A549 (cell line): ENCODE measurements around the gene CNIH1. TPM values are rescaled to one million over a fixed set of nuclear protein-coding genes. Genes with fewer than 3 reads are reported as not detected.
"Not testable (repeated sequence)": the region's sequence is repeated elsewhere in the genome, so short reads cannot be mapped to it uniquely, and the experiment has no call there.

ENCODE experiments used
- ATAC-seq, 2 experiments: fragments of 200-7000 bp in 1 of 2; fragments of >200 bp in 1 of 2; cut with Nextera tagmentation in 1 of 2; cut with Tn5 transposase in 1 of 2; 3 replicates each; pipeline versions ENCODE4 v1.8.0 to v1.9.1; 2018 to 2020; ENCODE audit warnings: mild to moderate bottlenecking in 1 of 2, moderate library complexity in 1 of 2
- CTCF ChIA-PET: fragments of 300-600 bp; sonication (Branson Sonifier 250); formaldehyde crosslinking; extraction: SDS; loops from one replicate; lab custom pipeline; 2021; ENCODE audit warnings: antibody characterized with exemption, inconsistent platforms; lab: Yijun Ruan, JAX
- POLR2A ChIA-PET: fragments of 350-600 bp; formaldehyde crosslinking; extraction: SDS; loops from one replicate; lab custom pipeline; 2021; ENCODE audit warnings: antibody characterized with exemption, inconsistent platforms; lab: Yijun Ruan, JAX
- DNase-seq, 2 experiments: peaks; one replicate each; pipeline versions ENCODE4 v3.0.0 to v3.0.0-alpha.2; 2011 to 2016; ENCODE audit warnings: low read depth in 1 of 2, low spot score in 1 of 2
- FAIRE-seq: peaks from 2 replicates; lab custom pipeline; 2011; peaks lifted over from hg19 to GRCh38; lab: Jason Lieb, UNC
- H3K27ac ChIP-seq, 2 experiments: fragments of >200 bp; sonication (Bioruptor Twin); formaldehyde crosslinking; 3 replicates each; pipeline ENCODE4 v1.5.1; 2016 to 2017
- H3K4me1 ChIP-seq: fragments of >200 bp; sonication (Bioruptor Twin); formaldehyde crosslinking; 3 replicates; pipeline ENCODE4 v1.6.1; 2016
- H3K4me2 ChIP-seq: fragments of >200 bp; sonication (Bioruptor Twin); formaldehyde crosslinking; 3 replicates; pipeline ENCODE4 v1.6.1; 2016
- H3K4me3 ChIP-seq: fragments of >200 bp; sonication (Bioruptor Twin); formaldehyde crosslinking; 3 replicates; pipeline ENCODE4 v1.5.1; 2016
- H3K9me3 ChIP-seq: fragments of >200 bp; sonication (Bioruptor Twin); formaldehyde crosslinking; 3 replicates; pipeline ENCODE4 v1.6.1; 2016
- ATOH8 ChIP-seq: fragments of 250-450 bp; sonication (Bioruptor Pico); IDR thresholded peaks from 2 replicates; pipeline ENCODE4 v1.5.0; 2020; ENCODE audit warnings: low read depth, mild to moderate bottlenecking, moderate library complexity
- BHLHE40 ChIP-seq: IDR thresholded peaks from 2 replicates; pipeline ENCODE4 v1.6.1; 2012; ENCODE audit warnings: low read depth, low read length, inconsistent platforms
- EHF ChIP-seq: fragments of 250-450 bp; sonication (Bioruptor Pico); IDR thresholded peaks from 2 replicates; pipeline ENCODE4 v1.5.0; 2020; ENCODE audit warnings: mild to moderate bottlenecking
- EP300 ChIP-seq, 2 experiments: fragments of >200 bp; sonication (Bioruptor Twin); formaldehyde crosslinking; IDR thresholded peaks; 2 replicates in 1 of 2; 3 replicates in 1 of 2; pipeline ENCODE4 v1.6.1; 2016 to 2017
- ESRRA ChIP-seq: fragments of 150-350 bp; IDR thresholded peaks from 2 replicates; pipeline ENCODE4 v1.6.1; 2014; ENCODE audit warnings: mild to moderate bottlenecking, low read length, borderline replicate concordance
- FOSB ChIP-seq: fragments of 250-450 bp; sonication (Bioruptor Pico); IDR thresholded peaks from 2 replicates; pipeline ENCODE4 v1.5.0; 2020; ENCODE audit warnings: mild to moderate bottlenecking, moderate library complexity
- FOXS1 ChIP-seq: fragments of 250-450 bp; sonication (Bioruptor Pico); IDR thresholded peaks from 2 replicates; pipeline ENCODE4 v1.5.0; 2020; ENCODE audit warnings: mild to moderate bottlenecking, moderate library complexity
- HEYL ChIP-seq: fragments of 250-450 bp; sonication (Bioruptor Pico); IDR thresholded peaks from 2 replicates; pipeline ENCODE4 v1.8.0; 2021; ENCODE audit warnings: mild to moderate bottlenecking, moderate library complexity
- HMGXB4 ChIP-seq: fragments of 250-450 bp; sonication (Bioruptor Pico); IDR thresholded peaks from 2 replicates; pipeline ENCODE4 v1.5.0; 2021; ENCODE audit warnings: mild to moderate bottlenecking, moderate library complexity, borderline replicate concordance
- HOXA7 ChIP-seq: fragments of 250-450 bp; sonication (Bioruptor Pico); IDR thresholded peaks from 2 replicates; pipeline ENCODE4 v1.5.0; 2020; ENCODE audit warnings: mild to moderate bottlenecking, moderate library complexity
- HOXB13 ChIP-seq: fragments of 250-450 bp; sonication (Bioruptor Pico); IDR thresholded peaks from 2 replicates; pipeline ENCODE4 v1.5.0; 2020; ENCODE audit warnings: low read depth, mild to moderate bottlenecking, moderate library complexity
- JUNB ChIP-seq: fragments of >200 bp; sonication (Bioruptor Twin); formaldehyde crosslinking; IDR thresholded peaks from 2 replicates; pipeline ENCODE4 v1.6.1; 2016
- KDM1A ChIP-seq: fragments of 200-600 bp; sonication (generic); IDR thresholded peaks from 2 replicates; pipeline ENCODE4 v1.6.1; 2016; ENCODE audit warnings: low read depth, mild to moderate bottlenecking
- NFE2L2 ChIP-seq: fragments of 150-350 bp; conservative IDR thresholded peaks from 2 replicates; pipeline ENCODE4 v1.6.1; 2014; ENCODE audit warnings: low read length
- NPAS2 ChIP-seq: fragments of 250-450 bp; sonication (Bioruptor Pico); IDR thresholded peaks from 2 replicates; pipeline ENCODE4 v1.8.0; 2022; ENCODE audit warnings: mild to moderate bottlenecking, moderate library complexity, borderline replicate concordance
- NR3C1 ChIP-seq: fragments of >200 bp; sonication (Bioruptor Twin); formaldehyde crosslinking; IDR thresholded peaks from 3 replicates; pipeline ENCODE4 v1.6.1; 2017
- PBX3 ChIP-seq: IDR thresholded peaks from 2 replicates; pipeline ENCODE4 v1.6.1; 2012
- PHF8 ChIP-seq: fragments of 200-600 bp; sonication (generic); IDR thresholded peaks from 2 replicates; pipeline ENCODE4 v1.6.1; 2016; ENCODE audit warnings: low read depth, mild to moderate bottlenecking, antibody characterized with exemption, moderate library complexity, borderline replicate concordance
- RAD21 ChIP-seq, 2 experiments: fragments of >200 bp in 1 of 2; sonication (Bioruptor Twin) in 1 of 2; formaldehyde crosslinking in 1 of 2; IDR thresholded peaks in 1 of 2; conservative IDR thresholded peaks in 1 of 2; 2 replicates in 1 of 2; 3 replicates in 1 of 2; pipeline ENCODE4 v1.6.1; 2012 to 2018; ENCODE audit warnings: inconsistent platforms in 1 of 2
- RARB ChIP-seq: fragments of 250-450 bp; sonication (Bioruptor Pico); IDR thresholded peaks from 2 replicates; pipeline ENCODE4 v1.8.0; 2021; ENCODE audit warnings: mild to moderate bottlenecking, moderate library complexity
- RFX5 ChIP-seq: fragments of 450-650 bp; IDR thresholded peaks from 2 replicates; pipeline ENCODE4 v1.7.1; 2014; ENCODE audit warnings: antibody characterized with exemption, mild to moderate bottlenecking, moderate library complexity
- TFCP2L1 ChIP-seq: fragments of 250-450 bp; sonication (Bioruptor Pico); IDR thresholded peaks from 2 replicates; pipeline ENCODE4 v1.5.0; 2021; ENCODE audit warnings: mild to moderate bottlenecking
- USF2 ChIP-seq: fragments of 450-650 bp; IDR thresholded peaks from 2 replicates; pipeline ENCODE4 v1.6.1; 2014; ENCODE audit warnings: antibody characterized with exemption
- WGBS: methylation state at CpG from one replicate; pipeline ENCODE4 v1.1.6; 2017; ENCODE audit errors: missing lambda C conversion rate; 5-methylcytosine and 5-hydroxymethylcytosine counted together
- polyA plus RNA-seq, 4 experiments: library from polyadenylated mRNA; depleted of rRNA in 3 of 4; stranded (reverse); fragments of >200 nt; fragmentation: RNase III in 1 of 4; extraction: RNeasy Plus Mini Kit Qiagen cat#74134 plus additional on column Dnase treatment in 1 of 4; gene quantifications; 2 replicates in 3 of 4; 3 replicates in 1 of 4; pipeline ENCODE4 v1.2.3, GENCODE V29; 2011 to 2017

Gene CNIH1
- polyA plus RNA-seq, 2 of the 4 experiments (the other 2 are of a cell fraction), result 337 to 411 TPM

- POLR2A ChIA-PET, result no interaction called here
- Histone ChIP-seq H3K4me2 (peak overlapping the region; percentile 93), H3K9me3 (no peaks in the 10 kb centered on the region), H3K27ac (peak overlapping the region; percentile 94 to 98), H3K4me3 (peak overlapping the region; percentile 78), H3K4me1 (peaks cover 37% of the 10 kb centered on the region)
- CTCF ChIA-PET, result interaction anchor here (0.6 to 2.0 kb wide), 7 partner anchors 9 to 333 kb away, joined by 3 to 6 read pairs (median 5); partner anchors contain the start of gene GMFB
- no peak for FAIRE-seq
- no peak for ATAC-seq
- DNase-seq, result no peak
- TF ChIP-seq NR3C1 (no peak), FOSB (no peak), HOXB13 (CRISPR knock-in tag) (no peak), PHF8 (no peak), FOXS1 (no peak), KDM1A (no peak), PBX3 (no peak), JUNB (no peak), BHLHE40 (no peak), HMGXB4 (CRISPR knock-in tag) (no peak), EHF (CRISPR knock-in tag) (no peak)
- WGBS, result 1% methylated on average over 5 of the region's 5 CpGs
Observed at GRCh38 chr14:54440476-54440872, 700 bp downstream of the CNIH1 start.

DNA sequence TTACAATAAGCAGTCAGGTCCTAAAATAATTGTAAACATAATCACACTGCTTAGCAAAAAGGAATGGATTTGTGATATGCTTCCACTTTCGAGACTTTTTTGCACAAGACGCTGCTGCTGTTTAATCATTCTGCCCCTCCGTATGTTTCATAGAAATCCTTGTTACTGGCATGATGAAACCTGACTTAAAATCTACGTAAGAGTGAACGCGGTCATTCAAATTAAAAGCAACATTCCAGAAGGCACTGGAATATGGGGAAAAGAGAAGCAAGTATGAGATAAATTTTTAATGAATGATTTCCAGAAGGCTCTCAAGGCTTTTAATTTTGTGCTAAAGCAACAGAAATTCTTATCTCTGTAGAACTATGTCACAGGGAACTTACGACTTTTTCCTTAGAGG is 1.1 kb downstream of the CNIH1 start:
- no peak for FAIRE-seq
- no peak for ATAC-seq
- H3K9me3 ChIP-seq, result no peaks in the 10 kb centered on the region
- no peak for DNase-seq
- H3K4me3 ChIP-seq, result peak overlapping the region; percentile 78
- 54% methylated on average over 7 of the region's 7 CpGs for WGBS
- CTCF ChIA-PET, result interaction anchor here (0.6 to 1.4 kb wide), 4 partner anchors 17 to 79 kb away, joined by 3 to 6 read pairs (median 4); no protein-coding TSS in a partner anchor
- H3K27ac ChIP-seq, result peak overlapping the region; percentile 94 to 98
- POLR2A ChIA-PET, result no interaction called here
- H3K4me2 ChIP-seq, result peak overlapping the region; percentile 93
- TF ChIP-seq FOSB, result no peak
- TF ChIP-seq, all 56 proteins: peak for 0
- peaks cover 40% of the 10 kb centered on the region for H3K4me1 ChIP-seq

GRCh38 chr14:54438703-54439102 is 2.5 kb downstream of the CNIH1 start:
- H3K4me2 ChIP-seq, result peak overlapping the region; percentile 93; the same call in 2 of the 3 replicates
- H3K27ac ChIP-seq, result no peak overlapping the region
- H3K4me3 ChIP-seq, result no peak overlapping the region
- ATAC-seq (no peak), FAIRE-seq (no peak), DNase-seq (no peak)
- peaks cover 40% of the 10 kb centered on the region for H3K4me1 ChIP-seq
- 91% methylated on average over 4 of the region's 4 CpGs for WGBS
- TF ChIP-seq RFX5 (no peak), ESRRA (no peak), HEYL (no peak), TFCP2L1 (no peak), HOXA7 (CRISPR knock-in tag) (no peak), NFE2L2 (no peak), ATOH8 (CRISPR knock-in tag) (no peak), RARB (CRISPR knock-in tag) (no peak), USF2 (no peak), EP300 (IDR thresholded peaks at IDR 0.05) (no peak), RAD21 (conservative IDR thresholded peaks at IDR 0.05 in 1 of 2, IDR thresholded peaks at IDR 0.05 in 1 of 2) (no peak), NPAS2 (no peak), JUNB (no peak), PHF8 (no peak), BHLHE40 (no peak)
- ChIA-PET POLR2A (no interaction called here), CTCF (interaction anchor here (0.7 to 2.1 kb wide), 3 partner anchors 15 to 72 kb away, joined by 3 to 9 read pairs (median 4); partner anchors contain the start of gene CDKN3)
- H3K9me3 ChIP-seq, result no peaks in the 10 kb centered on the region

GRCh38 chr14:54437954-54438353 is 3.2 kb downstream of the CNIH1 start:
- H3K9me3 ChIP-seq, H3K4me2 ChIP-seq, FAIRE-seq, H3K27ac ChIP-seq, POLR2A ChIA-PET, DNase-seq, H3K4me3 ChIP-seq, ATAC-seq: not testable (repeated sequence)
- WGBS, result 97% methylated on average over 4 of the region's 4 CpGs
- CTCF ChIA-PET, result interaction anchor here (0.6 to 2.1 kb wide), 3 partner anchors 14 to 1130 kb away, joined by 3 to 9 read pairs (median 4); partner anchors contain the start of gene CDKN3
- peaks cover 40% of the 10 kb centered on the region for H3K4me1 ChIP-seq
